ENCODE data around the gene CYP3A7.
"Not testable (repeated sequence)": the region's sequence is repeated elsewhere in the genome, so short reads cannot be mapped to it uniquely, and the experiment has no call there.

CYP3A7 gene

DNA sequence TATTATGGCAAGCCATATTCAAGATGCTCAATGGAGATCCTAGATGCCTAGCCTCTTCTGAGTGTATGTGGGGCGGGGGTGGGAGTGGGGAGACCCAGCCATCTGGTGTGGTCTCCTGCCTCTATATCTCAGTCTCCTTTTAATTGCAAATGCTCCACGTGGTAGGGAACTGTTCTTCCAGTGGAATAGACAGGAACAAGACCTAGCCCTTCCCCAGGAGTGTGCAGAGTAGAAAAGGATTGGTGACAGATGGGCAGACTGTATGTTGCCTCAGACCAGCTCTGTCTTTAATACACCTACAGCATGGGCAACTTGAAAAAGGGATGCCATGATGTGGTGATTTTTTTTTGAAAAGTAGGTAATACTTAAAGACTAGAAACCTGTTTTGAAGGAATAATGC lies 67.8 kb downstream of the CYP3A7 start:
- DNase-seq (ENCODE audit: low read depth): no peak

- DNase-seq (ENCODE audit: low read depth): no peak
These were observed 69.0 kb downstream of the CYP3A7 start for GRCh38 chr7:99666013-99666395.

- no peak for DNase-seq (ENCODE audit: low read depth)
These were observed 69.5 kb downstream of the CYP3A7 start for GRCh38 chr7:99665312-99666012.

DNA sequence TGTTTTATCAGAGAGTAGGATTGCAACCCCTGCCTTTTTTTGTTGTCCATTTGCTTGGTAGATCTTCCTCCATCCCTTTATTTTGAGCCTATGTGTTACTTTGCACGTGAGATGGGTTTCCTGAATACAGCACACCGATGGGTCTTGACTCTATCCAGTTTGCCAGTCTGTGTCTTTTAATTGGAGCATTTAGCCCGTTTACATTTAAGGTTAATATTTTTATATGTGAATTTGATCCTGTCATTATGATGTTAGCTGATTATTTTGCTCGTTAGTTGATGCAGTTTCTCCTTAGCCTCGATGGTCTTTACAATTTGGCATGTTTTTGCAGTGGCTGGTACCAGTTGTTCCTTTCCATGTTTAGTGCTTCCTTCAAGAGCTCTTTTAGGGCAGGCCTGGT lies 77.1 kb downstream of the CYP3A7 start:
- not testable (repeated sequence) for DNase-seq (ENCODE audit: low read depth)

Measured in activated T-helper 1 cell treated with Interleukin-2 at 50 U/mL for 16 hours (primary cell).